GM10266 (cell line): Measurements from ENCODE around the gene ANKRD9.

Experiments
- DNase-seq: peaks from one replicate; pipeline ENCODE4 v3.0.0; 2012; ENCODE audit errors: extremely low spot score
- TF ChIP-seq, protein P1 (sequence below): IDR thresholded peaks from 2 replicates; pipeline ENCODE4 v1.5.1; 2012; ENCODE audit warnings: mild to moderate bottlenecking, low read depth; ENCODE audit not compliant: control insufficient read depth, insufficient read depth; ENCODE audit errors: missing control alignments

ANKRD9 gene

DNA sequence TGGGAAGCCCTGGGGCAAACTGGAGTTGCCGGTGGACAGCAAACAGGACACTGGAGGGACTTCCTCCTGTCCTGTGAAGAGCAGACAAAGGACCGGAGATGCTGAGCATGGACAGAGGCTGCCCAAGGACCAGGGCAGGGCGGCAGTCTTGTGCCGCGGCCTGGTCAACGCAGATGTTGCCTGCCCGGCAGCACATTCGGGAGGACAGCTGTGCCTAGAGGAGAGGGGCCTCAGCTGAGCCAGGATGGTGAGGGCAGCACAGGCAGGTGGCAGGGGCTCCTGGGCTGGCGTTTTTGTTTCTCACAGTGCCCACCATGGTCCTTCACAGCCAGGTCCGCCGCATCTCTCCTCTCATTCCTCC, 13.3 kb downstream of the ANKRD9 start:
- TF ChIP-seq, protein P1, sequence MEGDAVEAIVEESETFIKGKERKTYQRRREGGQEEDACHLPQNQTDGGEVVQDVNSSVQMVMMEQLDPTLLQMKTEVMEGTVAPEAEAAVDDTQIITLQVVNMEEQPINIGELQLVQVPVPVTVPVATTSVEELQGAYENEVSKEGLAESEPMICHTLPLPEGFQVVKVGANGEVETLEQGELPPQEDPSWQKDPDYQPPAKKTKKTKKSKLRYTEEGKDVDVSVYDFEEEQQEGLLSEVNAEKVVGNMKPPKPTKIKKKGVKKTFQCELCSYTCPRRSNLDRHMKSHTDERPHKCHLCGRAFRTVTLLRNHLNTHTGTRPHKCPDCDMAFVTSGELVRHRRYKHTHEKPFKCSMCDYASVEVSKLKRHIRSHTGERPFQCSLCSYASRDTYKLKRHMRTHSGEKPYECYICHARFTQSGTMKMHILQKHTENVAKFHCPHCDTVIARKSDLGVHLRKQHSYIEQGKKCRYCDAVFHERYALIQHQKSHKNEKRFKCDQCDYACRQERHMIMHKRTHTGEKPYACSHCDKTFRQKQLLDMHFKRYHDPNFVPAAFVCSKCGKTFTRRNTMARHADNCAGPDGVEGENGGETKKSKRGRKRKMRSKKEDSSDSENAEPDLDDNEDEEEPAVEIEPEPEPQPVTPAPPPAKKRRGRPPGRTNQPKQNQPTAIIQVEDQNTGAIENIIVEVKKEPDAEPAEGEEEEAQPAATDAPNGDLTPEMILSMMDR = no peak
- no peak for DNase-seq

DNA sequence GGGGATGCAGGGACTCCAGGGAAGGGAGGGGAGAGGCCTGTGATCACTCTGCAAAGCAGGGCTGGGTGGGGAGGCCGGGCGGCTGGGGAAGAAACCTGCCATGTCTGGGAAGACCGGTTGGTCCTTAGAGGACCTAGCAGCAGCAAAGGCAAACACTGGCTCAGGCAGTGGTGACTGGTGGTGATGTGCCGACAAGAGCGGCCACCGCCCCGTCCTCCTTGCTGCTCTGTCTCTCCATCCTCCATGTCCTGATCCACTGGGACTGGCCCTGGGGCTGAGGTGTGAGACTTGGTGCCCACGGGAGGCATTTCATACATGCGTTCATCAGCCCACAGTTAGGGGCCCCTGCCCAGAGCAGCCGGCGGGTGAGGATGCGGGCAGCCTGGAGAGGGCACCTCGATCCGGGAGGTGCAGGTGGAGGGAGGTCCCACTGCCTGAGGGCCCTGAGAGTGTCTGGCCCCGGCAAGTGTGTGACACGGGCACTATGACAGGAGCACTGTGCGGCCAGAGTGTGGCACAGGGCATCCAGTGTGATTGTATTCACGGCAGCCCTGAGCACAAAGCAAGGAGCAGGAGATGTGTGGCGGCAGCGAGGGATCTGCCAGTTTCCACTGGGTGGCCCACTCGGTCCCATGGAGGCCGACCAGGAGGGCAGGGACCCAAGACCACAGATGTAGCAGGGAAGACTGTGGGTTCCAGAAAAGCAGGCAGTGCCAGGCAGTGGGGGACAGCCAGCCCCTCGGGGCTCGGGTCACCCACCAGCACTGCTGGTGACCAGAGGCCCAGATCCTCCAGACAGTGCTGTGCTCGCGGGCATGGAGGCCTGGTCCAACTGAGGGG, 13.9 kb downstream of the ANKRD9 start:
- DNase-seq = no peak
- TF ChIP-seq, protein P1 = no peak

DNA sequence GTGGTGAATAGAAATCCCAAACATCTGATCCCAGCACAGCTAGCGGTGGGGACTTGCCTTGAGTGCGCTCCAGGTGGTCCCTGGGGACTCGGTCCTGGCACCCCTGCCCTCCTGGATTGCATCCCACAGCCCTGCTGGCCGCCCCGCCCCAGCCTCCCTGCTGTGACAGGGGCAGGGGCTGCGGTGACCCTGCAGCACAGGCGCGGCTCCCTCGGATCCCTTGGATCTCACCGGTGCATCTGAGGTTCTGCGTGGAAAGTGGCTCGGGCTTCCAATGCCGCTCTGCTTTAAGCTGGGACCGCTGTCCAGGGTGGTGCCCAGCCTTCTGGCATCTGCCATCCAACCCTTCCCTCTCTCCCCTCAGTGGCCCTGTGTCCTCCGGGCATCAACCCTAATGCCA, 16.0 kb downstream of the ANKRD9 start:
- DNase-seq = no peak
- TF ChIP-seq, protein P1 = no peak

DNA sequence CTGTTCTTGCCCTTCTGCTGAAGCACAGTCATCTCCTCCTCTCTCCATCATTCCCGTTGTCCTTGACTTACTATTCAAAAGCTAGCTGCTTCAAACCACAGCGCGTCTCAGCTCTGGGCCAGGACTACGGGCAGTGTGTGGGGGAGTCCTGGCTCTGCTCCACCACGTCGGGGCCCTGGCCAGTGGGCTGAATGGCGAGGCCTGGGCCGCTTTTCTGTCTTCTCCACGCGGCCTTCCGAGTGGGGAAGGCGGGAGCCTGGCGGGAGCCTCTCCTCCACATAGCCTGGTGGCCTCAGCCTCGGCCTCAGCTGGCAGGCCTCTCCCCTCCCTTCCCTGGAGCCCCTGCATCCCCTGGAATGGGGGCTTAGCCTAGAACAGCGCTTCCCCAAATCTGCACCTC, 16.5 kb downstream of the ANKRD9 start:
- TF ChIP-seq, protein P1 = no peak
- no peak for DNase-seq

DNA sequence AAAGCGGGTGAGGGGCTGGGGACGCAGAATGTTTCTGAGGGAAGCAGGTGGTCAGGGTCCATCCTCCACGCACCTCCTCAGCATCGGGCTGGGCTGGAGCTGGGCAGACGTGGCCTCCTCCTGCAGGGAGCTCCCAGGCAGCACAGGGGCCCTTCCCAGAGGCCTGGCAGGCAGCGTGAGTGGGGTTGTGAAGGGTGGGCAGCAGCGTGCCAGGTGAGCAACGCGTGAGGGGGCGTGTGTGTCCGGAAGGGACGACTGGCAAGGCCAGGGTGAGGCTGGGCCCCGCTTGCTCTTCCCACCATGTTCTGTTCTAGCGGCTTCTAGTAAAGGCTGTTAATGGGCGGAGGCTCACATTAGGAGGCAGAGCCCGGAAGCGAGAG, 17.1 kb downstream of the ANKRD9 start:
- TF ChIP-seq, protein P1 = no peak
- no peak for DNase-seq

DNA sequence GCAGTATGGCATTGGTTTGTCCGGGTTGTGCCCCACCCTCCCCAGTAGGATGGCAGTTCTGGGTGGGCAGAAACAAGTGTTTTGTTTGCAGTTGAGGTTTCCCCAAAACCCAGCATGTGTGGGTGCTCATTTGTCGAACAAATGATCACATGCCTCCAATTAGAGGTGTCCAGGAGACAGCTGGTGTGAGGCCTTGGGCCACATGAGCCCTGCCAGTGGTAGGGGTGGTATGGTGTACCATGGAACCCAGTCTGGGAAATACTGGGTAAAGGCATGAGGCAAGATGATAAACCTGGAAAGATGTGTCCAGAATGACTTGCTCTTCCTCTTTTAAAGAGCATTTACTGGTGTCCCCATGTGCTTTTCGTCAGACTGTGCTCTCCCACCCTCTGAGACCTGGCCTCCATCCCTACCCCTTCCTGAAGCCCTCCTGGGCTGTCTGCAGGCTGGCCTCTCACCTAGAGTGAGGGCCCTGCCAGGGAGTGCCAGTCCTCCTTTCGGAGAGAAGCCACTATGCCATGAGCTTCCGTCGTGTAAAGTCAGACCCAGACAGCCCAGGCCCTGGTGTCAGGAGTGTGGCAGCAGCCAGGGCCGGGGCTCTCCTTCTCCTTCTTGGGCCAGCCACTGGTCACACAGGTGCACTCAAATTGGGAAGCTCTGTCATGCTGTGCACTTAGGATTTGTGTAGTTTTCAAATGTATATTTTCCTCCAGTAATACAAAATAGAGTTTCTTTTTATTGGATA, 17.6 kb downstream of the ANKRD9 start:
- TF ChIP-seq, protein P1 = no peak
- DNase-seq = no peak

DNA sequence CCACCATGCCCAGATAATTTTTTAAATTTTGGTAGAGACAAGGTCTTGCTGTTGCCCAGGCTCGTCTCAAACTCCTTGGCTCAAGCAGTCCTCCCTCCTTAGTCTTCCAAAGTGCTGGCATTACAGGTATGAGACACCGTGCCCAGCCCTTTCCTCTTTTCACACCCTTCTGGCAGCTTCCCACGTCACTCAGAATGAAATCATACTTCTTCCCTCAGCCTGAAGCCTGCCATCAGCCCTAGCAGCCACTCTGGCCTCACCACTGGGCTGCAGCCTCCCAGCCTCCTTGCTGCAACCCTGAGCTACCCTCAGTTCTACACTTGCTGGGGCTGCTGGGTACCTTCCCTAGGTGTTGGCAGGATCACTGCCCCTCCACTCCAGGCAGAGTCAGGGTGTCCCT, 18.2 kb downstream of the ANKRD9 start:
- DNase-seq = no peak
- TF ChIP-seq, protein P1 = no peak
